Measurements from ENCODE around the gene ZNF428.
"Not testable (repeated sequence)": the region's sequence is repeated elsewhere in the genome, so short reads cannot be mapped to it uniquely, and the experiment has no call there.

GRCh38 chr19:43587029-43587428, 32.4 kb downstream of the ZNF428 start:
- not testable (repeated sequence) for TF ChIP-seq EP300 (IDR thresholded peaks at IDR 0.05; ENCODE audit: borderline replicate concordance in 1 of 2, low read depth in 1 of 2, low read length in 1 of 2); USF2 (IDR thresholded peaks at IDR 0.05; ENCODE audit: borderline replicate concordance, low read depth, low read length); TAF1 (IDR thresholded peaks at IDR 0.05; ENCODE audit: borderline replicate concordance, low read depth, low read length); SIN3A (IDR thresholded peaks at IDR 0.05; ENCODE audit: borderline replicate concordance, low read depth, low read length); REST (IDR thresholded peaks at IDR 0.05; ENCODE audit: low read depth, low read length)
